HG02798 (cell line): ENCODE measurements around the gene LRMDA.

Source experiments
- ATAC-seq: cut with Tn5 transposase; IDR thresholded peaks from one replicate; pipeline ENCODE4 v1.9.1; 2021; ENCODE audit warnings: mild to moderate bottlenecking; ENCODE audit not compliant: unreplicated experiment, poor library complexity

Gene LRMDA

GRCh38 chr10:75839020-75839419 is 407.6 kb downstream of the LRMDA start:
- no peak for ATAC-seq

DNA sequence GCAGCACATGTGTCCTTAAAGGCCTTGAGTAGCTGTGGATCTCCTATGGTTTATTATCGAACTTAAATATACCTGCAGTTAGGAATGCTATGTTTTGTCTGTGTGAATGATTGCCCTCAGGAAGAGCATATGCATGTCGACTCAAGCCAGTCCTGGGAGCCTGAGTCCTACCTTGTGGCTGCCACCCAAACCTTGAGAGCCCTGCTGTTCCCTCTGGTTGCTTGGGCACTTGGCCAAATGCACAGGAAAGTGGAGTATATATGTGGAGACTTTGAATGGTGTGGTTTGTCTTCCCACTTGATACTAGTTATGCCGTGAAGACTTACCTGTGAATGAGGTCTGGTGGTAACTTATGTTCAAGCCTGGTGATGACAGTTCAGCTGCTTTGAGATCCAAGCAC is 409.8 kb downstream of the LRMDA start:
- ATAC-seq = no peak

DNA sequence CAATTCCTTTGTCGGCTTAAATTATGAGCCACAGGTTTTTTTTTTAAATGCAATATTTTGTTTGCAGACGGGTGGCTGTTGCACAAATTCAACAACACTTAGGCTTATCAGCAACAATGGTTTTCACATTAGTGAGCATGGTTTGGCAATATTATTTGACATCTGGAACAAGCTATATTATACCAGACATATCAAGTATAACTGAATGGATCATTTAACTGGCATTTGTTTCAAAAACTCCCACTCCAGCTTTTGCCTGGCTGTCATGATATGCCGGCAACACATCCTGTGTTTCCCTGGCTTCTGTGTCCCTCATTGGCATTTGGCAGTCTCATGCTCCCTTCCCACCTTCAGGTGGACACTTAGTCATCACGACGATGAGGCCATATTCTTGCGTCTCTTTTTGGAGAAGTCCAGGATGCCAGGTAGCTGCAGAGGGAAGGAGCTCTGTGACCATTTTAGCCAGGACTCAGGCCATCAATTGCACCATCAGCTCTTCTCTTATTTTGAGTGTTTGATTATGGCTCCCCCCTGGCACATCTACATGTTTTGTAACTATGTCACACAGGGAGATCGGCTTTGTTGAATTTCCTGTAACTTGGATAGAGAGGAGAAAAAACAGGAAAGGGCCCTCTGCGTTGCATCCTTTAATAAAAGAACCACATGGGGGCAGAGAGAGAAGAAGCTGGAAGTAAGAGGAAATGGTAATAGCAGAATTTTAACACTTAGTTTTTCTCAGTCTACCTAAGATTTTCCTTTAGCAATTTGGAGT is 413.9 kb downstream of the LRMDA start:
- no peak for ATAC-seq

DNA sequence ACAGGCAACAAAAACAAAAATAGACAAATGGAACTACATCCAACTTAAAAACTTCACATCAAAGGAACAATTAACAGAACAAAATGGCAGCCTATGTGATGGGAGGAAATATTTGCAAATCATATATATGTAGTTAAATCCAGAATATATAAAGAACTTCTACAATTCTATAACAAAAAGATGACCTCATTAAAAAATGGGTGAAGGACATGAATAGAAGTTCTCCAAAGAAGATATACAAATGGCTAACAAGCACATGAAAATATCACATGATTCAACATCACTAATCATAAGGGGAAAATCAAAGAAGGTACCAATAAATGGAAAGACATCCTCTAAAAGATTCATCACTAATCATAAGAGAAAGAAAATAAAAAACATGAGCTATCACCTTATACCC is 416.1 kb downstream of the LRMDA start:
- ATAC-seq = no peak

DNA sequence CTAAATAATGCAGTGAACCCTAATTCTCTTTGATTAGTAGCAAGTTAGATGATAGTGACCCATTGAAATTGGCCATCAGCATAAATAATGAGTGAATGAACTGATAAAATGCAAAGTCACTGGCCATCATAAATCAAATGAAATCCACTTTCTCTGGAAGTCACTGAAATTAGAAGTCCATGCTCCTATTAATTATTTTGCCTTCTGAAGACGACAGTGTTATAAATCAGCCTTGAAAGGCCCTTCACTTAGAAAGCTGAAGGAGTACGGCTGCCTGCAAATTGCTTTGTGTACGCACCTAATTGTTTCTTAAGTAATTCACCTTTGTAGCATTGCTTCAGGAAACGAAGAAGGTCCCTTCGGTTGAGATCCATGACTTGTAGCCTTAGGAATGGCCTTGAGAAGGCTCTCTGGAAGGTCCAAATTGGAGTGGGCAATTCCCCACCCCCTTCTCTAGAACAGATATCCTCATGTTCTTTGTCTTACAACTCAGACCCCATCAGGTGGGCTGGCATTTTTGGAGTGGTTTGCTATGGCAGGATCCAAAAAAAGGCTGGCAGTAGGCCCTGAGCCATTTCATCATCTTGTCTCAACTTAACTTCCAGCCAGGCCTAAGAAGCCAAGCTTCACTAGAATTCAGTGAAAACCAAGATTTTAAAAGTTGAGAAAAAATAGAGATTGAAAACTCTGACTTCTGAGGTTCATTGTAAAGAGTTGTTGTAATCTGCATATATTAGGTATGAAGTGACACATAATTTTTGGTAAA is 420.3 kb downstream of the LRMDA start:
- no peak for ATAC-seq

- ATAC-seq = no peak
Observed at GRCh38 chr10:75852851-75853484, 421.5 kb downstream of the LRMDA start.

GRCh38 chr10:75857269-75857846 is 425.9 kb downstream of the LRMDA start:
- ATAC-seq = no peak

- no peak for ATAC-seq
Observed at GRCh38 chr10:75857896-75858295, 426.5 kb downstream of the LRMDA start.

DNA sequence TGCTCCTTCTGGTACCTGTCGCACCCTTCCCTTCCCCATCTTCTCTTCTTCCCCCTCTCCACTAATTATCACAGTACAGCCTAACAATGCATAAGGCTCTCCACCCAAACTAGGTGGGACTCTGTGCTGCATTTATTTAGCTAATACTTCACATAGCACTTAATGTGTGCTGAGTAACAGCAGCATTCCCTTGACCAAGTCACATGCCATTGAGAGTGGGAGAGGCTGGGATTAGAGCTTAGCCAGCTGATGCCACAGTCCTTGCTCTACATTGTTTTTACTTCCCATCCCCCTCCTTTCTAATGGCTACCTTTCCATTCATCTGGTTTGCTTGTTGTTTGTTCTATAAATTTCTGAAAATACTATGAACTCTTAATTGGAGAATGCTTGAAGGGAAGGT is 426.9 kb downstream of the LRMDA start:
- no peak for ATAC-seq

- ATAC-seq = no peak
Observed at GRCh38 chr10:75859141-75859540, 427.7 kb downstream of the LRMDA start.

DNA sequence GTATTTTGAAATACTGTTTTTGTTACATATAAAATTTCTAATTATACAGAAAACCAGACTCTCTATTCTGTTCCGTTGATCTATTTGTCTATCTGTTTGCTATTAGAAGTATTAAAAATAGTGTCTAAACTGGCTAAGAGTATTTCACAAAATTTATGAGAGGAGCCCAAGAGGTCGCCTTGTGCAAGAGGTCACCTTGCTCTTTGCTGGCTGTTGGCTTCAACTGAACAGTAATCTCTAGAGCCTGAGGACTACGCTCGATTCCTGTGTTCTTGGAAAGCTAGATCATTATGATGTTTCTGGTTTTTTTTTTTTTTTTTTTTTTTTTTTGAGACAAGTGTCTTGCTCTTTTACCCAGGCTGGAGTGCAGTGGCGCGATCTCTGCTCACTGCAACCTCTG is 428.6 kb downstream of the LRMDA start:
- no peak for ATAC-seq

DNA sequence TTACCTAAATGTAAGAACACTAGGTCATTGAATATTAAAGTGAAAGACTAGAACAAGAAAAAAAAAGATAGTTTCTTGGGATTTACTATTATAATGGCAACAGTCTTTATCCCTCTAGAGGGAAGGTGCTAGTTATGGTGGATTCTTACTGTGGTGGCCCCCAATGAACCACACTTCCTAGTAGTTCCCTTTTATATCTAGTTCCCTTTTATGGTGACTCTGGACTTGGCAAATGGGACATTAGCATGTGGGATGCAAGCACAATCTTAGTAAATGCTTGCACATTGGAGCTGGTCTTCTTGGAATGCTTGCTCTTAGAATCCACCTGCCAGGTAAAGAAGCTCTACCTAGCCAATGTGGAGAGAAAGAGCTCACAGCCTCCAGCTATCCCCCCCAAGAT is 430.2 kb downstream of the LRMDA start:
- no peak for ATAC-seq

- ATAC-seq = no peak
Observed at GRCh38 chr10:75862935-75863334, 431.5 kb downstream of the LRMDA start.

DNA sequence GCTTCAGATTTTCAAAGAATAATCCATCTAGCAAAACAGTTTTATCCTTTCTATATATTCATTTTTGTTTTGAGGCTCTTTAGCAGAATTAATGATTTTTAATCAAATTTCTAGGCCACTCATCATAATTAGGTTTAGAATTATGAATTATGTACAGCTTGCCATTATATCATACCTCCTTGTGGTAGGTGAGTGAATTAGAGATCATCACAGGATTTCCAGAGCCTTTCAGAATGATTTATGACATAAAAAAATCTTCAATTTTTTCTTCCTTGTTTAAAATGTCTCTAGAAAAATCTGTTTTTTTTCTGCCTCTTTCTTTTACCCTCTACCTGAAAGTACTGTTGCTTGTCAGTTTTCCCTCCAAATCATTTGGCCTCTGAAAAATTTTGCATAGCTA is 433.3 kb downstream of the LRMDA start:
- no peak for ATAC-seq

DNA sequence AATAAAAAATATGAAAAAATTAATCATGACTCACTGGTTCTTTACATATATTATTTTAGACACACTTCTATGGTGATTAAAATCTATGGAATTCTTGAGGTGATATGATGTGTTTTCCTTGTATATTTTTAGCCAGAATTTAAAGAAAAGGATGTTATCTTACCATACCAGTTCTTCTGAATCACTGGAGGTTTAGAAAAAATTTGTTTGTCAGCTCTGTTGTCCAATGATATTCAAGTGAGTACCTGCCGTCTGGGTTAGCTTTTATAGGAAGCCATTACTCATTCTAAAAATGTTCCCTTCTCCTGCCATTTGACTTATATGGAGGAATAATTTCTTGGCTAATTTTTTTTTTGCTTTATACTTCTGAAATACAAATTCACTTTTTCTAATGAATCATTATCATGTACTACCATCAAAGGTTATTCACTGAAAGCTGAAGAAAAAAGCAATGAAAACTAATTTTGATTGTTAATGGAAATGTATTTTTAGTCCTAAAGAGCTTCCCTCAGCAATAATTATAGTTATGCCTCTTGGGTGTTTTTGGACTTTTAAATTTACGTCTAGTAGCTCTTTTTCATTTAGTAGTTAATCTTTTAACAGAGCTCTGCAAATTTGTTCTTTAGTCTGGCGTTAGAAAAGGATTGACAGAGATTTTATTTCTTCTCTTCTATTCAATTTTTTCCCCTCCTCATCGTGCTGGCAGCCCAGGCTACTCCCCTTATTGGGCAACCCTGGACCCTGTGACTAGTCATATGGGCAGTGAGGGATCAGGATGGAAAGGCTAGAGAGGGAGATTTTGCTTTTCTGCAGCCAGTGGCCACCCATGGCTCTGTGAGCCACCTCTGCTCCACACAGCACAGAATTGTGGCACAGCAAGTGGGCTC is 434.2 kb downstream of the LRMDA start:
- ATAC-seq = no peak

- no peak for ATAC-seq
Observed at GRCh38 chr10:75866300-75866625, 434.8 kb downstream of the LRMDA start.

GRCh38 chr10:75866731-75867130 is 435.3 kb downstream of the LRMDA start:
- no peak for ATAC-seq

DNA sequence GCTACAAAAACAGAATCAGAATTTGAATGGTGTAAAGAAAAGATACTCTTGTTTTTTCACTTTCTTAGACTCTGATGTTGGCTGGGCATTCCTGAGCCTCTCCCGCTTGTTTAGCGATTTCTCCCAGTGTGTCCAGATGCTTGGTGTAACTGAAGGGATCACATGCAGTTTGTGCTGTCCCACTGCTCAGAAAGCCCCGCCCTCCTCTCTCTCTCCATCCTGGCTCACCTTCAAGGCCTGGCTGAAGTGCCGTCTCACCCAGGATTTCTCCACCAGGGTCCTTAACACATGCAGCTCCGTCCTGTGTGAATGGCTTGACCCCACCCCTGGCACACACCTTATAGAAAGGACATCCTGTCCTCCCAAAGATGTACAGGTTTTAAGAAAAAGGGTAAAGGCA is 437.1 kb downstream of the LRMDA start:
- no peak for ATAC-seq

DNA sequence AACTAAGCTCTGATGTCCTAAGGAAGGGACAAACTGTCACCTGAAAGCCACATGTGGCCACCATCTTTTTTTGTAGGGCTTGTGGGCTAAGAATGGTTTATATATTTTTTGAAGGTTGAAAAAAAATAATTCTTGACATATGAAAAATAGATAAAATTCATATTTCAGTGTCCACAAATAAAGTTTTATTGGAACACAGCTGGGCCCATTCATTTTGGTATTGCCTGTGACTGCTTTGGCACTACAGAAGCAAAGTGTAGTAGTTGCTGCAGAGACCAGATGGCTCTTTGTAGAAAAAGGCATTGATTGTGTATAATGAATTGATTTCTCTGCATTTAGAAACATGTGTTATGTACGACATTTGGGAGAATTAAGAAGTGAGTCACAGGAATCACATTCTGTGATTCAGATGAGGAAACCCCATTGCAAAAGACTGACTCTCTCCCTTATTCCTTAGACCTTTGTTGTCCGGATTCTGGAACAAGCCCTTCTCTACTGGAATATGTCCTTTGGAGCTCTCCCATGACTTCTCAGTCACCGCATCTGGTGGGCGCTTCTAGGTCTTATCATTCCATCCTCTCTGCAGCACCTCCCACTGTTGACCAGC is 438.7 kb downstream of the LRMDA start:
- no peak for ATAC-seq

- no peak for ATAC-seq
Observed at GRCh38 chr10:75875740-75876139, 444.3 kb downstream of the LRMDA start.
